ENCODE data around the gene NUDT3. TPM values are rescaled to one million over a fixed set of nuclear protein-coding genes. Genes with fewer than 3 reads are reported as not detected.
A peak's percentile ranks its signal among the peaks of the same experiment; 100 is the strongest.

Gene NUDT3
- total and polyA plus RNA-seq, 9 of the 15 experiments (the other 6 are each of a cell fraction or from before 2014, with no cell fraction given): 5.4 to 81.2 (median 56.4) TPM

GRCh38 chr6:34374508-34374907 is 18.0 kb downstream of the NUDT3 start (continued):
- TF ChIP-seq ESRRA (IDR thresholded peaks at IDR 0.05; ENCODE audit: borderline replicate concordance, low read depth) (no peak), CREBBP (IDR thresholded peaks at IDR 0.05; ENCODE audit: low read depth, low read length) (no peak), ZNF146 (CRISPR knock-in tag; IDR thresholded peaks at IDR 0.05; ENCODE audit: unreplicated experiment) (no peak), ZFP30 (CRISPR knock-in tag; IDR thresholded peaks at IDR 0.05; ENCODE audit: borderline replicate concordance) (no peak), NCOA4 (IDR thresholded peaks at IDR 0.05; ENCODE audit: partially characterized antibody) (no peak), ZNF584 (CRISPR knock-in tag; IDR thresholded peaks at IDR 0.05; ENCODE audit: low read depth) (no peak)
- TF ChIP-seq, protein P1, sequence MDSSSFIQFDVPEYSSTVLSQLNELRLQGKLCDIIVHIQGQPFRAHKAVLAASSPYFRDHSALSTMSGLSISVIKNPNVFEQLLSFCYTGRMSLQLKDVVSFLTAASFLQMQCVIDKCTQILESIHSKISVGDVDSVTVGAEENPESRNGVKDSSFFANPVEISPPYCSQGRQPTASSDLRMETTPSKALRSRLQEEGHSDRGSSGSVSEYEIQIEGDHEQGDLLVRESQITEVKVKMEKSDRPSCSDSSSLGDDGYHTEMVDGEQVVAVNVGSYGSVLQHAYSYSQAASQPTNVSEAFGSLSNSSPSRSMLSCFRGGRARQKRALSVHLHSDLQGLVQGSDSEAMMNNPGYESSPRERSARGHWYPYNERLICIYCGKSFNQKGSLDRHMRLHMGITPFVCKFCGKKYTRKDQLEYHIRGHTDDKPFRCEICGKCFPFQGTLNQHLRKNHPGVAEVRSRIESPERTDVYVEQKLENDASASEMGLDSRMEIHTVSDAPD (CRISPR knock-in tag; IDR thresholded peaks at IDR 0.05): no peak

DNA sequence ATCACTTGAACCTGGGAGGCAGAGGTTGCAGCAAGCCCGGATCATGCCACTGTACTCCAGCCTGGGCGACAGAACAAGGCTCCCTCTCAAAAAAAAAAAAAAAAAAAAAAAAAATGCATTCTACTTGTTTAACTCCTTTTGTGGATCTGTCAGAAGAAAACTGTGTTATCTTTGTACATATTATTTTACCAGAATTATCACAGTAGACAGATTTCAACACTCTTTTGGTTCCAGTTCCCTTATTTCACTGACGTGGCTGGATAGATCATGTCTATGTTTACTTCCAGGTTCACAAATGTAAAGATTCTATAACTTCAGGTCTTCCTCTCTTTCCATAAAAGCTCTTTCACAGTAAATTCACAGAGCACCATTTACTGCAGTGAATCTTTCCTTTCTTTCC is 18.4 kb downstream of the NUDT3 start:
- H2AFZ ChIP-seq (ENCODE audit: low read depth, low read length): no peak overlapping the region
- H3K36me3 ChIP-seq (ENCODE audit: control insufficient read depth, insufficient read depth, low read length): peaks cover 41% of the 10 kb centered on the region
- H3K79me2 ChIP-seq (ENCODE audit: control insufficient read depth, insufficient read depth, low read length): peaks cover 94% of the 10 kb centered on the region
- in situ Hi-C loops (cut with MboI): no loop called here
- peak; percentile 41 for TF ChIP-seq ARID1B (IDR thresholded peaks at IDR 0.05)
- TF ChIP-seq SPI1 (IDR thresholded peaks at IDR 0.05; ENCODE audit: borderline replicate concordance, low read depth, low read length): peak; percentile 52; the same call in 1 of the 2 replicates
- TF ChIP-seq FOXK2 (conservative IDR thresholded peaks at IDR 0.05 in 1 of 2, IDR thresholded peaks at IDR 0.05 in 1 of 2; ENCODE audit: low read depth in 2 of 2): peak in 1 of 2 experiments; percentile 17; a peak in 1 of 4 replicates
- TF ChIP-seq BHLHE40 (IDR thresholded peaks at IDR 0.05; ENCODE audit: low read length): no peak
- no peak for TF ChIP-seq MCM2 (IDR thresholded peaks at IDR 0.05; ENCODE audit: low read depth)
- POLR2A ChIA-PET: no interaction called here
- H3K4me3 ChIP-seq: no peak overlapping the region
- ATAC-seq (no peak), FAIRE-seq (no peak), DNase-seq (ENCODE audit: extremely low read depth in 1 of 4, low spot score in 3 of 4) (no peak)
- H3K9me3 ChIP-seq (replicated peaks; ENCODE audit: control insufficient read depth, insufficient read depth, low read depth, low read length): no peaks in the 10 kb centered on the region
- CTCF ChIA-PET (ENCODE audit: low intra/inter-chr PET ratio): no interaction called here
- BruUV-seq (replicated peaks): no TSS peak
- H4K20me1 ChIP-seq (replicated peaks; ENCODE audit: control insufficient read depth, insufficient read depth, low read length): peaks cover 14% of the 10 kb centered on the region
- H3K9ac ChIP-seq (ENCODE audit: insufficient read depth in 1 of 2, low read depth in 2 of 2, low read length in 2 of 2): no peak overlapping the region
- H3K27ac ChIP-seq (ENCODE audit: extremely low read depth, low read depth, low read length): peak overlapping the region; percentile 18; the same call in 1 of the 3 replicates
- H3K4me1 ChIP-seq (replicated peaks in 1 of 2; ENCODE audit: control insufficient read depth in 2 of 2, insufficient read depth in 2 of 2, low read length in 2 of 2): peaks cover 3 to 12% of the 10 kb centered on the region in 2 experiments; a peak in 4 of 5 replicates
- 74% methylated on average over 3 of the region's 3 CpGs for WGBS (ENCODE audit: insufficient coverage, low coverage, missing lambda C conversion rate)
- H3K4me2 ChIP-seq (ENCODE audit: insufficient read depth, low read length): no peak overlapping the region
- intact Hi-C loops (cut with micrococcal nuclease): no loop called here
- no peaks in the 10 kb centered on the region for H3K9me1 ChIP-seq (ENCODE audit: control insufficient read depth, insufficient read depth, low read length)
- H3K27me3 ChIP-seq (ENCODE audit: control insufficient read depth in 2 of 2, insufficient read depth in 2 of 2, low read length in 2 of 2): no peaks in the 10 kb centered on the region
